Endodermal cell (in vitro differentiated cells): ENCODE data around the gene CAMKMT. TPM values are rescaled to one million over a fixed set of nuclear protein-coding genes. Genes with fewer than 3 reads are reported as not detected.

ENCODE experiments used
- DNase-seq: peaks from one replicate; pipeline ENCODE4 v3.0.0-alpha.2; 2017
- H3K27ac ChIP-seq: 2 replicates; pipeline ENCODE4 v1.5.1; 2013; ENCODE audit warnings: mild to moderate bottlenecking, low read depth, low read length, moderate library complexity
- H3K27me3 ChIP-seq: 2 replicates; pipeline ENCODE4 v1.6.1; 2013; ENCODE audit warnings: mild to moderate bottlenecking, low read length, moderate library complexity; ENCODE audit not compliant: insufficient read depth, control insufficient read depth, poor library complexity, severe bottlenecking
- H3K36me3 ChIP-seq: 2 replicates; pipeline ENCODE4 v1.7.0; 2013; ENCODE audit warnings: mild to moderate bottlenecking, low read length, moderate library complexity; ENCODE audit not compliant: control insufficient read depth, insufficient read depth
- H3K4me1 ChIP-seq: one replicate; pipeline ENCODE4 v1.7.0; 2013; ENCODE audit warnings: low read length; ENCODE audit not compliant: control insufficient read depth, insufficient read depth
- H3K4me3 ChIP-seq: 2 replicates; pipeline ENCODE4 v1.5.1; 2013; ENCODE audit warnings: mild to moderate bottlenecking, low read length, moderate library complexity
- H3K9ac ChIP-seq: 2 replicates; pipeline ENCODE4 v1.6.1; 2013; ENCODE audit warnings: mild to moderate bottlenecking, low read length, moderate library complexity; ENCODE audit not compliant: poor library complexity, severe bottlenecking; ENCODE audit errors: extremely low read depth
- H3K9me3 ChIP-seq: 2 replicates; pipeline ENCODE4 v1.6.1; 2013; ENCODE audit warnings: mild to moderate bottlenecking, low read length, moderate library complexity; ENCODE audit not compliant: control insufficient read depth
- H3K27ac Mint-ChIP-seq: 2 replicates; pipeline ENCODE4 v1.8.0; 2020; ENCODE audit warnings: mixed read lengths
- H3K27me3 Mint-ChIP-seq: 2 replicates; pipeline ENCODE4 v1.8.0; 2021; ENCODE audit warnings: mild to moderate bottlenecking, mixed read lengths; ENCODE audit not compliant: insufficient read depth
- H3K36me3 Mint-ChIP-seq: 2 replicates; pipeline ENCODE4 v1.8.0; 2020; ENCODE audit warnings: low read depth, mixed read lengths
- H3K4me1 Mint-ChIP-seq: 2 replicates; pipeline ENCODE4 v1.8.0; 2020; ENCODE audit warnings: mixed read lengths
- H3K4me3 Mint-ChIP-seq: 2 replicates; pipeline ENCODE4 v1.8.0; 2020; ENCODE audit warnings: mild to moderate bottlenecking, moderate library complexity, mixed read lengths
- H3K9me3 Mint-ChIP-seq: 2 replicates; pipeline ENCODE4 v1.8.0; 2020; ENCODE audit warnings: mild to moderate bottlenecking, mixed read lengths
- CTCF ChIP-seq: fragments of 200-600 bp; sonication (generic); conservative IDR thresholded peaks from 2 replicates; pipeline ENCODE4 v1.5.0; 2021; ENCODE audit warnings: antibody characterized with exemption, mild to moderate bottlenecking
- WGBS, 2 experiments: methylation state at CpG; one replicate each; pipeline versions ENCODE4 v1.1.5 to v1.1.7; 2013; ENCODE audit warnings: missing lambda C conversion rate in 2 of 2, mixed read lengths in 1 of 2; ENCODE audit not compliant: insufficient coverage in 1 of 2, insufficient read length in 1 of 2; 5-methylcytosine and 5-hydroxymethylcytosine counted together
- total RNA-seq, 2 donors: library from RNA; stranded (reverse); fragmentation: NEBNext Ultra II Directional in 1 of 2; extraction: Animal tissue kit (Norgen Biotek cat#: 25700) in 1 of 2; gene quantifications; 2 replicates in 1 of 2; 3 replicates in 1 of 2; pipeline ENCODE4 v1.2.1, GENCODE V29; 2021

The CAMKMT gene
- total RNA-seq, 2 donors from 2014 or later, result 31.4 to 57.5 TPM

GRCh38 chr2:44770221-44771195, 408.8 kb downstream of the CAMKMT start:
- no peak overlapping the region for H3K4me3 ChIP-seq
- H3K36me3 Mint-ChIP-seq, result no peaks in the 10 kb centered on the region
- H3K36me3 ChIP-seq, result no peaks in the 10 kb centered on the region
- peaks cover 8% of the 10 kb centered on the region for H3K27me3 Mint-ChIP-seq
- H3K27ac Mint-ChIP-seq, result no peak overlapping the region
- H3K4me3 Mint-ChIP-seq, result no peak overlapping the region
- H3K9me3 Mint-ChIP-seq, result no peaks in the 10 kb centered on the region
- no peaks in the 10 kb centered on the region for H3K9me3 ChIP-seq
- H3K27me3 ChIP-seq, result peaks cover 25% of the 10 kb centered on the region
- H3K4me1 Mint-ChIP-seq, result peaks cover 80% of the 10 kb centered on the region
- no peak overlapping the region for H3K9ac ChIP-seq
- H3K27ac ChIP-seq, result no peak overlapping the region
- WGBS, 2 experiments, result 59 to 64% methylated on average over 4 to 6 of the region's 6 CpGs
- DNase-seq, result peak; percentile 68
- H3K4me1 ChIP-seq, result peaks cover 28% of the 10 kb centered on the region
- TF ChIP-seq CTCF, result peak; percentile 70

GRCh38 chr2:44771522-44771921, 409.8 kb downstream of the CAMKMT start:
- H3K9me3 ChIP-seq, result no peaks in the 10 kb centered on the region
- H3K36me3 ChIP-seq, result no peaks in the 10 kb centered on the region
- Mint-ChIP-seq H3K27ac (no peak overlapping the region), H3K36me3 (no peaks in the 10 kb centered on the region), H3K4me1 (peaks cover 85% of the 10 kb centered on the region), H3K27me3 (peaks cover 7% of the 10 kb centered on the region), H3K4me3 (no peak overlapping the region), H3K9me3 (no peaks in the 10 kb centered on the region)
- H3K27ac ChIP-seq, result no peak overlapping the region
- DNase-seq, result no peak
- H3K9ac ChIP-seq, result no peak overlapping the region
- peaks cover 16% of the 10 kb centered on the region for H3K27me3 ChIP-seq
- H3K4me1 ChIP-seq, result peaks cover 36% of the 10 kb centered on the region
- H3K4me3 ChIP-seq, result no peak overlapping the region
- 94% methylated on average over 2 of the region's 2 CpGs; no CpG with 5 or more reads in 1 of the 2 experiments for WGBS, 2 experiments
- TF ChIP-seq CTCF, result no peak

- 68 to 81% methylated on average over 5 to 9 of the region's 9 CpGs for WGBS, 2 experiments
- peaks cover 42% of the 10 kb centered on the region for H3K4me1 ChIP-seq
These were observed 410.4 kb downstream of the CAMKMT start for GRCh38 chr2:44772131-44772530.

More at GRCh38 chr2:44772131-44772530, 410.4 kb downstream of the CAMKMT start:
- H3K9me3 ChIP-seq, result no peaks in the 10 kb centered on the region
- no peaks in the 10 kb centered on the region for H3K36me3 ChIP-seq
- H3K9ac ChIP-seq, result no peak overlapping the region
- TF ChIP-seq CTCF, result no peak
- H3K4me3 ChIP-seq, result no peak overlapping the region
- no peak for DNase-seq
- H3K27ac Mint-ChIP-seq, result peak overlapping the region; percentile 9
- peaks cover 6% of the 10 kb centered on the region for H3K27me3 Mint-ChIP-seq
- H3K27ac ChIP-seq, result no peak overlapping the region
- peaks cover 86% of the 10 kb centered on the region for H3K4me1 Mint-ChIP-seq
- H3K4me3 Mint-ChIP-seq, result peak overlapping the region; percentile 21
- H3K27me3 ChIP-seq, result peaks cover 10% of the 10 kb centered on the region
- H3K36me3 Mint-ChIP-seq, result no peaks in the 10 kb centered on the region
- H3K9me3 Mint-ChIP-seq, result no peaks in the 10 kb centered on the region
